Panc1 (cell line): ENCODE results near the gene ZNF730.

ENCODE experiments used
- POLR2AphosphoS5 ChIP-seq: IDR thresholded peaks from 2 replicates; pipeline ENCODE4 v1.6.1; 2012; ENCODE audit warnings: mild to moderate bottlenecking, low read depth, low read length, moderate library complexity
- SIN3A ChIP-seq: IDR thresholded peaks from 2 replicates; pipeline ENCODE4 v1.6.1; 2012; ENCODE audit warnings: low read depth, mild to moderate bottlenecking, low read length, moderate library complexity, borderline replicate concordance; ENCODE audit not compliant: insufficient read depth
- TF ChIP-seq, protein P1 (sequence below): fragments of 450-650 bp; IDR thresholded peaks from 2 replicates; pipeline ENCODE4 v1.5.1; 2017; ENCODE audit warnings: mild to moderate bottlenecking
- TF ChIP-seq, protein P2 (sequence below), 2 experiments: IDR thresholded peaks; 2 replicates each; pipeline ENCODE4 v1.6.1; 2011 to 2012; ENCODE audit warnings: low read depth in 2 of 2, control low read depth in 1 of 2, low read length in 1 of 2, mild to moderate bottlenecking in 1 of 2, moderate library complexity in 1 of 2; ENCODE audit not compliant: insufficient read depth in 1 of 2

DNA sequence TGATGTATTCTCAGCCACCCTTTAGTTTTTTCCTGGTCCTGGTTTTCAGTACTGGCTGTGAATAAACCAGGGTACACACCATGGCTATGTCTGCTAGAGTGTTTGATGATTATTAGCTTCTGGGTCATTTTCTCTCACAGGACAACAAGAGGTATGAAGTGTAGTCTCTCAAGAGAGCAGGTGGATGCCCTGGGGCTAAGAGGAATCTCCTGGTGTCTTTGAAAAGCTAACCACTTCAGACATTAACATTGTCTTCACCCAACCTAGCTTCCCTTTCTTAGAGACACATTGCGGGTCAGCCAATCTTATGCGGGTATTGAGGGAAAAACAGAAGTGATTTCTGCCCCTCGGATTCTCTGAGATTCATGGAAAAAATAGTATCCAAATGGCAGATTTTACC lies 1.6 kb downstream of the ZNF730 start:
- TF ChIP-seq, protein P1, sequence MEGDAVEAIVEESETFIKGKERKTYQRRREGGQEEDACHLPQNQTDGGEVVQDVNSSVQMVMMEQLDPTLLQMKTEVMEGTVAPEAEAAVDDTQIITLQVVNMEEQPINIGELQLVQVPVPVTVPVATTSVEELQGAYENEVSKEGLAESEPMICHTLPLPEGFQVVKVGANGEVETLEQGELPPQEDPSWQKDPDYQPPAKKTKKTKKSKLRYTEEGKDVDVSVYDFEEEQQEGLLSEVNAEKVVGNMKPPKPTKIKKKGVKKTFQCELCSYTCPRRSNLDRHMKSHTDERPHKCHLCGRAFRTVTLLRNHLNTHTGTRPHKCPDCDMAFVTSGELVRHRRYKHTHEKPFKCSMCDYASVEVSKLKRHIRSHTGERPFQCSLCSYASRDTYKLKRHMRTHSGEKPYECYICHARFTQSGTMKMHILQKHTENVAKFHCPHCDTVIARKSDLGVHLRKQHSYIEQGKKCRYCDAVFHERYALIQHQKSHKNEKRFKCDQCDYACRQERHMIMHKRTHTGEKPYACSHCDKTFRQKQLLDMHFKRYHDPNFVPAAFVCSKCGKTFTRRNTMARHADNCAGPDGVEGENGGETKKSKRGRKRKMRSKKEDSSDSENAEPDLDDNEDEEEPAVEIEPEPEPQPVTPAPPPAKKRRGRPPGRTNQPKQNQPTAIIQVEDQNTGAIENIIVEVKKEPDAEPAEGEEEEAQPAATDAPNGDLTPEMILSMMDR = no peak
- no peak for TF ChIP-seq POLR2AphosphoS5
- TF ChIP-seq, protein P2, sequence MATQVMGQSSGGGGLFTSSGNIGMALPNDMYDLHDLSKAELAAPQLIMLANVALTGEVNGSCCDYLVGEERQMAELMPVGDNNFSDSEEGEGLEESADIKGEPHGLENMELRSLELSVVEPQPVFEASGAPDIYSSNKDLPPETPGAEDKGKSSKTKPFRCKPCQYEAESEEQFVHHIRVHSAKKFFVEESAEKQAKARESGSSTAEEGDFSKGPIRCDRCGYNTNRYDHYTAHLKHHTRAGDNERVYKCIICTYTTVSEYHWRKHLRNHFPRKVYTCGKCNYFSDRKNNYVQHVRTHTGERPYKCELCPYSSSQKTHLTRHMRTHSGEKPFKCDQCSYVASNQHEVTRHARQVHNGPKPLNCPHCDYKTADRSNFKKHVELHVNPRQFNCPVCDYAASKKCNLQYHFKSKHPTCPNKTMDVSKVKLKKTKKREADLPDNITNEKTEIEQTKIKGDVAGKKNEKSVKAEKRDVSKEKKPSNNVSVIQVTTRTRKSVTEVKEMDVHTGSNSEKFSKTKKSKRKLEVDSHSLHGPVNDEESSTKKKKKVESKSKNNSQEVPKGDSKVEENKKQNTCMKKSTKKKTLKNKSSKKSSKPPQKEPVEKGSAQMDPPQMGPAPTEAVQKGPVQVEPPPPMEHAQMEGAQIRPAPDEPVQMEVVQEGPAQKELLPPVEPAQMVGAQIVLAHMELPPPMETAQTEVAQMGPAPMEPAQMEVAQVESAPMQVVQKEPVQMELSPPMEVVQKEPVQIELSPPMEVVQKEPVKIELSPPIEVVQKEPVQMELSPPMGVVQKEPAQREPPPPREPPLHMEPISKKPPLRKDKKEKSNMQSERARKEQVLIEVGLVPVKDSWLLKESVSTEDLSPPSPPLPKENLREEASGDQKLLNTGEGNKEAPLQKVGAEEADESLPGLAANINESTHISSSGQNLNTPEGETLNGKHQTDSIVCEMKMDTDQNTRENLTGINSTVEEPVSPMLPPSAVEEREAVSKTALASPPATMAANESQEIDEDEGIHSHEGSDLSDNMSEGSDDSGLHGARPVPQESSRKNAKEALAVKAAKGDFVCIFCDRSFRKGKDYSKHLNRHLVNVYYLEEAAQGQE (IDR thresholded peaks at IDR 0.05; ENCODE audit: insufficient read depth in 1 of 2, low read depth in 2 of 2, low read length in 1 of 2) = no peak
- no peak for TF ChIP-seq SIN3A
